GM19452 (cell line): Measurements from ENCODE around the gene B3GALT5.

ENCODE experiments used
- ATAC-seq: cut with Tn5 transposase; IDR thresholded peaks from one replicate; pipeline ENCODE4 v1.9.1; 2021; ENCODE audit not compliant: unreplicated experiment

Gene B3GALT5

DNA sequence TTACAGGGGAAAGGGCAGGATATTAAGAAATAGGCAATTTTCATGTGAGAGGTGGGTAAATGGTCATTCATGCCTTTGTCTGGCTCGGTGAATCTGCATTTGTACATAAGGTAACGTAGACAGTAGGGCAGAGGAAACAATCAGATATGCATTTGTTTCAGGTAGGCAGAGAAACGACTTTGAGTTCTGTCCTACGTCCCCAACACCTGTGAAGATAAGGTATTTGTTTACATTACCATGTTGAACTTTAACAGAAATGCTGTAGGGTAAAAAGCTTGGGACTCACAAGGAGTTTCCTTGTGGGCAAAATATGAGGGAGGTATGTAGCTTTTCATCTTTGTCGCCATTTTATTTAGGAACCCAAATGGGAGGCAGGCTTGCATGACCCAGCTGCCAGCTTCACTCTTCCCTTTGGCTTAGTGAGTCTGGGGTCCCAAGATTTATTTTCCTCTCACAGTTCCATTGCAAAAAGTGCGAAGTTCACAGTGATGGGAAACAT lies 31.4 kb downstream of the B3GALT5 start:
- no peak for ATAC-seq

DNA sequence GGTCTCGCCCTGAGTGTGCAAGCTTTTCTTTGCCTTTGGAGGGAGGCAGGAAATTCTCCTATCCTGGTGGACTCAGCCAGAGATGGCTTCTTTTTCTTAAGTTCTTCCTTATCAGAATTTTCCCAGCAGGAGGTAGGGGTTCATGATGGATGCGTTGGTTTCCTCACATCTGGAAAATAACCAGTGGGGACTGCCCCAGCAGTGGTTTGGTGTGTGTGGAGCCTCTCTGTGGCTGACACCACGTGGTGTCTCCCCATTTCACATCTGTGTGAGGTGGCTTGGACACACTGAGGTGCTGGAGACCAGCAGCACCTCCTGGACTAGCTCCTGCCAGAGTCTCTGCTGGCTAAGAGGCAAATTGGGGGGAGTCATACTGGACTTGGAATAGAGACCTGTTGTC lies 32.6 kb downstream of the B3GALT5 start:
- ATAC-seq = no peak

DNA sequence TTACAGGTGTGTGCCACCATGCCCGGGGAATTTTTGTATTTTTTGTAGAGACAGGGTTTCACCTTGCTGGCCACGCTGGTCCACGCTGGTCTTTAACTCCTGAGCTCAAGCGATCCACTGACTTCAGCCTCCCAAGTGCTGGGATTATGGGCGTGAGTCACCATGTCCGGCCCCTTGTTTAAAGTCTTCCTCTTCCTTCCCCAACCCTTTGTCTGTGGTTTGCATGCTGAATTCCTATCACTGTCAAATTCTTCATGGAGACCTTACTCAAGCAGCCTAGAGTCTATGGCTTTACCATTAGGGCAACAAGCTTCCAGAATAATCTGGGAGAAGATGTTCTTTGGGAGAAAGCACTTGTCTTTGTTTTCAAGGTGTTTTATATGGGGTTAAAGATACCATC lies 34.7 kb downstream of the B3GALT5 start:
- no peak for ATAC-seq

DNA sequence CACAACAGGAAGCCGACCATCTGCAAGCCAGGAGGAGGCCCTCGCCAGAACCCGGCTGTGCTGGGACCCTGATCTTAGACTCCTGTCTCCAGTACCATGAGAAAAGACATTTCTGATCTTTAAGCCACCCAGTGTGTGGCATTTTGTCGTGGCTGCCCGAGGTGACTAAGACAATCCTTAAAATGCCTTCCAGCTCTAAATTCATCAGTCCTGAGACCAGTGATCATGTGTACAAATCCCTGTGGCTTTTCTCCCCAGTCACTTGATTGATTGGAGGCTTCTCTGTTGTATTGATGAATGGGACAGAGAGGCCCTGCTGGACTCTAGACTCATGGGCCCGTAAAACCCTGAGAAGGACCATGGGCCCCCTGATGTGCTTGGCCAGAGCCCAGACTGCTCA lies 36.1 kb downstream of the B3GALT5 start:
- ATAC-seq = no peak

DNA sequence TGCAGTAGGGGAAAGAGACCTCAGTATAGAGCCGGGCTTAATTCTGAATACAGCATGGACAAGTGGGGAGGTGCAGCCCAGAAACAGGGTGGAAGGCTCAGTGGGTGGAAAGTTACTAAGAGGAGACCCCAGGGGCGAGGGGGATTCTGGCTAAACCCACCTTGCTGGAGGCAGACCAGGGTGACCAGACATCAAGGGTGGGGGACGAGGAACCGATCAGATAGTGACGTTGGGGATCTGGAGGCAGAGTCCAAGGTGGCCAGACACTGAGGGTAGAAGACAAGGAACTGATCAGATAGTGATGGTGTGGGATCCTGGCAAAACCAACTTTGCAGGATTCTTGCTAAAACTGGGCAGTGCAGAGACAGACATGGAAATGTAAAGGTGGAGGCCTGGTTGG lies 36.8 kb downstream of the B3GALT5 start:
- ATAC-seq = no peak

DNA sequence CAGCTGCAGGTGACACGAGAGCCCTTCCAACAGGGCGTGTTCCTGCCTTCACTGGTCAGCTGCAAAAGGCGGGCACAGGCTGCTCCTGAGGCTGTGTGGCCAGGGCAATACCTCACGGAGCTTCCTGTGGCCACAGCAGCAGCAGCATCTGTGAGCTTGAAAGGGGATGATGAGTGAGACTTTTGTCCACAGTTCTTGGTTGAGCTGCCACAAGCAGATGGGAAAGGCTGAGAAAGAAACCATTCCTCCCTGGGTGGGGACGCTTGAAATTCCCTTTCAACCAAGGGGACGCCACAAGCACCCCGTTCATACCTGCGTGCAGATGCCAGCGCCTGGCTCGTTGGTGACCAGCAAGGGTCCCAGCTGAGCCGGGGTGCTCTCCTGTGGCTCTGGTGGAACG lies 37.6 kb downstream of the B3GALT5 start:
- no peak for ATAC-seq

DNA sequence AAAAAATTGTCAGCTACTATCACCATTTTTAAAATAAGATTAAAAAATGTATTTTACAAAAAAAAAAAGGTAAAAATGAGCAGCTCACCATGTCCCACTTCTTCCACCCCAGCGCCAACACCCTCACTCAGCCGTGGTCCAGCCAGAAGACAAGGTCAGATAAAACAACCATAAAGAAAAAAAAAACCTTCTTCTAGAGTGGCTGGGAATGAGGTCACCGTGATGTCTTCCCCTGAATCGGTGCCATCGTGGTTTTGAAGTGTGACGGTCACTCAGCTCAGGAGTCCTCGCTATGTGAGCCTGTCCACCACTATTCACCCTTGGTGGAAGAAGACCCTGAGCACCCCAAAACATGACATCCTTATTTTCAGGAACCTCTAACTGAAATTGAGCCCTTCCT lies 38.1 kb downstream of the B3GALT5 start:
- no peak for ATAC-seq

DNA sequence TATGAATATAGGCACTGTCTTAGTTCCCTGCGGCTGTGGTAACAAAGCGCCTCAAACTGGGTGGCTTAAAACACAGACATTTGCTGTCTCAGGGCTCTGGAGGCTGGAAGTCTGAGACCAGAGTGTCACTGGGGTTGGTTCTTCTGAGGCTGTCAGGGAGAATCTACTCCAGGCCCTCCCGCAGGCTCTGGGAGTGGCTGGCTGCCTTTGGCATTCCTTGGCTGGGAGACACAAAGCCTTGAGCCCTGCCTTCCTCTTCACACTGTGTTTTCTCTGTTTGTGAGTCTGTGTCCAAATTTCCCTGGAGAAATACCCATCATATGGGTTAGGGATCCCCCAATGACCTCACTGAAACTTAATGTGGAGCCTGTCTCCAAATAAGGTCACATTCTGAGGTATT lies 38.5 kb downstream of the B3GALT5 start:
- ATAC-seq = no peak

DNA sequence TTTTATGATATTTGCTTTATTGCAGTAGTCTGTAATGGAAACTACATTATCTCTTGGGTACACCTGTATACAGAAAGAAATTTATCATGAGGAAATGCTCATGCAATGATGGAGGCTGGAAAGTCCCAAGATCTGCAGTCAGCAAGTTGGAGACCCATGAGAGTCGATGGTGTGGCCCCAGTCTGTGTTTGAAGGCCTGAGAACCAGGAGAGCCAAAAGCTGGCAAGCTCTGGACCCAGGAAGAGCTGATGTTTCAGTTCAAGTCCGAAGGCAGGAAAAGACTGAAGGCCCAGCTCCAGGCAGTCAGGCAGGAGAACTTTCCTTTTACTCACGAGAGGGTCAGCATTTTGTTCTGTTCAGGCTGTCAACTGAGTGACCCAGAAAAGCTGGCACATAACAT lies 42.2 kb downstream of the B3GALT5 start:
- ATAC-seq = no peak

DNA sequence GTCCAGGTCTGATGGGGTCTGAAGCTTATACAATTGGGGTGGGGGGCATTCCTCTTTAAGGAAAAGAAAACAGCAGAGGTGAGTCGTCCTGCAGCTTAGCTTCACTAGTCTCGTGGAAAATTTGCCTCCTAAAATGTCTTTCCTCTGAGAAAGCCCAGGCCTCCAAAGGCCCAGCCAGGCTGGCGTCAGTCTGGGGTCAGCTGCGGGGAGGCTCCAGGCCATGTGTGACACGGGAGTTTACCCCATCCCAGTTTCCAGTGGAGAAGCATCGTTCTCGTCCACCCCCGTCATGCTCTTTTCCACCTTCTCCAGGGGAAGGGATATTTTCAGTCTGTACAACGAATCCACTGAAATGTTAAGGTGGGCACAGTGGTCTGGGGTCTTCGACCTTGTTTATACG lies 42.8 kb downstream of the B3GALT5 start:
- ATAC-seq = no peak

DNA sequence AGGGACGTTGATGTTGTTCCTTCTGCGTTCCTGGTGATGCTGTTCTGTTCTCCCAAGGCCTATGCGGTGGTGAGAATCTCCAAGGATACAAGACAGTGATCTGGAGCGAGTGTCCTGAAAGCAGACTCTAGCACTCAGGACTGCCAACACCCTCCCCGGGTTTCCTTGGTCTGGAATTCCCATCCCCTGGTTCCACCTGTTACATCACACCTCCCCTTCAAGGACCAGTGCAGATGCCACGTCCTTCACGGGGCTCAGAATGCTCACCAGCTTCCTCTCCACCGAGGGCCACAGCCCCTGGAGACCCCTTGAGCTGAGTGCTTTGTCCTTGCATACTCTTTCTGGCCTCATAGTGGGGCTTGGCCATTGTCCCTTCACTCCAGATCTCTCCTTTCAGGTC lies 43.5 kb downstream of the B3GALT5 start:
- ATAC-seq = no peak

DNA sequence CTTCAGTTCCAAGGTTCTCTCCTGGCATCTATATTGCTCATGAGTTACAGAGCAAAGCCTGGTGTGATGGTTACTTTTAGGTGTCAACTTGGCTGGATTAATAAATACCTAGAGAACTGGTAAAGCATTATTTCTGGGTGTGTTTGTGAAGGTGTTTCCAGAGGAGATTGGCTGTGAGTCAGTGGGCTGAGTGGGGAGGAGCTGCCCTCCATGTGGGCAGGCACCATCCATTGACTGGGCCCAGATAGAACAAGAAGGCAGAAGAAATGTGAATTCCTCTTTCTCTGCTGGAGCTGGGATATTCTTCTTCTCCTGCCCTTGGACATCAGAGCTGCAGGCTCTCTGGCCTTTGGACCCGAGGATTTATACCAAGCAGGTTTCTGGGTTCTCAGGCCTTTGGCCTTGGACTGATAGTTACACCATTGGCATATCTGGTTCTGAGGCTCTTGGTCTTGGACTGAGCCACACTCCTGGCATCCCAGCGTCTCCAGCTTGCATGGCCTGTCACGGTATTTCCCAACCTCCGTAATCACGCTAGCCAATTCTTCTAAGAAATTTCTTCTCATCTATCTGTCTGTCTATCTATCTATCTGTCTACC lies 44.5 kb downstream of the B3GALT5 start:
- no peak for ATAC-seq

DNA sequence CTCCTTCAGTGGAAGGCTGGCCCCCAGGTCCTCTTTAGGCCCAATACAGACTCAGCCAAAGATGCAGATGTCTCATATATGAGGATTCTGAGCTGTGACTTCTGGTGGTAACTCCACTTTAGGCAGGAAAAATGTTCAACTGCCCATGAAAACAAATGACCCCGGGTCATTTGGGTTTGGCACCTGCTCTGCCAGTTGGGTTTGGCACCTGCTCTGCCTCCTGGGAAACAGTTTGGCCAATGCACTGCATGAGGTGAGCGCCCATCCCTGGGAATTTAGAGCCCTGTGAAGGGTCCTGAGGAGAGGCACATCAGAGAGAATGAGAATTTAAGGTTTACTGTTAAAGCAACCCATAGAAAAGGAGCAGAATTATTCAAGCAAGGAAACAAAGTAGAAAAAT lies 45.3 kb downstream of the B3GALT5 start:
- no peak for ATAC-seq

DNA sequence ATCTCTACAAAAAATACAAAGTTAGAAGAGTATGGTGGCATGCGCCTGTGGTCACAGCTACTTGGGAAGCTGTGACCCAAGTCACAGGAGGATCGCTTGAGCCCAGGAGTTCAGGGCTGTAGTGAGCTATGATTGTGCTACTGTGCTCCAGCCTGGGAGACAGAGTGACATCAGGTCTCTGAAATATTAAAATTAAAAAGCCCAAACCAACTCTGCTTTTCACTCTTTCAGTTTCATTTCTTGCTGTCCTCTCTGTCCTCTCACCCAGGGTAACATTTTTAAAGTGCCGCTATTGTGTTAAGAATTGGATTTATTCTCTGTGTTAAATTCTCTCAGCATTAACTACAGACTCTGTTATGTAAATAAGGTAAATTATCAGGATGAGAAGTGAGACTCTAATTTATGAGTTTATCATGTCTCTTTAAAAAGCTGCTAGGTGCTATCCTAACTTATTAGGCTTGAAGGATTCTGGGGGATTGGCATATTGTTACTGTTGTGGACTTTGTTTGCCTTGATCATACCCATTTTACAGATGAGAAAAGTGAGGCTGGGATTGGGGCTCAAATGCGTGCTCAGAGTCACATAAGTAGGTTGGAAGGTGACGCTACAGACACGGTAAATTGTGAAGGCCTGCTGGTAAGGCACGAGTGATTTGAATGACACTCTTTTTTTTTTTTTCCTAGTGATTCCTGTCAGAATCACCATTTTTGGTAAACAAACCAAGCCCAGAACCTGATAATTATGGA lies 46.5 kb downstream of the B3GALT5 start:
- no peak for ATAC-seq

DNA sequence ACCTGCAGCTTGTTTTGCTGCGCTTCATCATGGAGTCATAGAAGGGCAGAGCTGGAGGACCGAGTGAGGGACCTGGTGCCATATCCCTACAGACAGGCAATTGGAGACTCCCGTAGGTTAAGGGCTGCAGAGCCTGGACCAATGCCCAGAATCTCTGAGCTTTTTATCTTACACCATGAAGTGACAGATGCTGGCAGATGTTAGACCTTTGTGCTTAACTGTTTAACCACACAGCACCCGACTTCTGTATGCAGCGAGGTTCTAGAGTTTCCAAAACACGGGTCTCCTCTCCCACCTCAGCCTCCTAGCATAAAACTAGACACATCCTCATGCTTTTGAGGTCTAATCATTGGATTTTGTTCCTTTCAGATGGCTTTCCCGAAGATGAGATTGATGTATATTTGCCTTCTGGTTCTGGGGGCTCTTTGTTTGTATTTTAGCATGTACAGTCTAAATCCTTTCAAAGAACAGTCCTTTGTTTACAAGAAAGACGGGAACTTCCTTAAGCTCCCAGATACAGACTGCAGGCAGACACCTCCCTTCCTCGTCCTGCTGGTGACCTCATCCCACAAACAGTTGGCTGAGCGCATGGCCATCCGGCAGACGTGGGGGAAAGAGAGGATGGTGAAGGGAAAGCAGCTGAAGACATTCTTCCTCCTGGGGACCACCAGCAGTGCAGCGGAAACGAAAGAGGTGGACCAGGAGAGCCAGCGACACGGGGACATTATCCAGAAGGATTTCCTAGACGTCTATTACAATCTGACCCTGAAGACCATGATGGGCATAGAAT lies 47.6 kb downstream of the B3GALT5 start:
- ATAC-seq = no peak

DNA sequence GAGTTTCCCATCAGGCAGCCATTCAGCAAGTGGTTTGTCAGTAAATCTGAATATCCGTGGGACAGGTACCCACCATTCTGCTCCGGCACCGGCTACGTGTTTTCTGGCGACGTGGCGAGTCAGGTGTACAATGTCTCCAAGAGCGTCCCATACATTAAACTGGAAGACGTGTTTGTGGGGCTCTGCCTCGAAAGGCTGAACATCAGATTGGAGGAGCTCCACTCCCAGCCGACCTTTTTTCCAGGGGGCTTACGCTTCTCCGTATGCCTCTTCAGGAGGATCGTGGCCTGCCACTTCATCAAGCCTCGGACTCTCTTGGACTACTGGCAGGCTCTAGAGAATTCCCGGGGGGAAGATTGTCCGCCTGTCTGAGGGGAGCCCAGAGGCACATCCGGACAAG lies 48.4 kb downstream of the B3GALT5 start:
- no peak for ATAC-seq

DNA sequence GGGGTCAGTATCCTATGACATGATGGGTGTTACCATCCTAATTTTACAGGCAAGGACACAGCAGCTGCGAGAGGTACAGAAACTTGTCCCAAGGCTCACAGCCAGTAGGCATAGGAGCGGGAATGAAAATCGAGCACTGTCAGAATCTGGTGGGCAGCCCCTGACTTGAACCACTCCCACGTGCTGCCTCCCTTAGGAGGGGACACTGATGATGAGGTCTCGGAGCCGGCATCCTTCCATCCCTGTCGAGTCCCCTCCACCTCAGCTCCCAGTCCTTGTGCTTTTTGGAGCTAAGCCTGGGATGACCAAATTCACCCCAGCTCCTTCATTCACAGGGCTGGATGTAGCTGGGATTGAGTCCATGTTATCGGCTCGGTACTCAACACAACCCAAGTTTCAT lies 49.0 kb downstream of the B3GALT5 start:
- ATAC-seq = no peak

DNA sequence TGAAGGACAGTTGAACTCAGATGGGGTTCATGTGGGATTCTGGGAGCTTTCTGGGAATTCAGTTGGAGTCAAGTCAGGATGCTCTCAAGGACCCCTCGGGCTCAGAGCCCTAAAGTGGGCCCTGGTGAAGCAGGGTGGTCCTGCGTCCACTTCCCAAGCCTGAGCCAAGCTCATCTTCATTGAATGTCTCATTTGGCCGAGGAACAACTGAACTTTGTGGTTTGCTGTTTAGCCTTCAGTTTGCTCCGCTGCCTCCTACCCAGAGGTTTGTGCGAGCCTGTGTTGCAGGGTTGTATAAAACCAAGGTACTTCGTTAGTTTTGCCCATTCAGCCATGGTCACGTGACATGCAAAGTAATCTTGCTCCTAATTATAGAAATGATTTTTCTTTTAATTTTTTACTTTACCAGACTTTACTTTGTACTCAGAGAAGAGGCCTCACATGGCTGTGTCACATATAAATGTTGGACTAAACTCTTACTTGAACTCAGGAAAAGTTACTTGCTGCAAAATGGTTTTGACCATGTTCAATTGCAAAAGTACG lies 49.7 kb downstream of the B3GALT5 start:
- ATAC-seq = no peak

DNA sequence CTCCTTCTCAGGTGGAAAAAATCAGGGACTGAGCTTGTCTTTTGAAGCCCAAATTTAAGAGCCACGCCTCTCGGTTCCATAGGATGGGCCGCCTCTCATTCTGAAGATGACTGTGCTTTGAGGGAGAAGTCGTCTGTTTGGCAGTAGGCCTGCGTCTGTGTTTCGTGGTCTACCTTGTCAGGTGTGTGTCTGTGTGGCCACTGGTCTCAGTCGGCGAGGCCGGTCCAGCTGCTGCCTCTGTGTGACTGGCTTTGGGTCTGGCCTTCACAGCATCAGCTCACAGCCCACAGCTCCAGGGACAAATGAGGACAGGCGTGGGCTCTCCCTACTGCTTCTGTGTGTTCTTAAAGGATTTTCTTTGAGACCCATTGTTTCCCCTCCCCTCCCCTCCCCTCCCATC lies 50.3 kb downstream of the B3GALT5 start:
- no peak for ATAC-seq

DNA sequence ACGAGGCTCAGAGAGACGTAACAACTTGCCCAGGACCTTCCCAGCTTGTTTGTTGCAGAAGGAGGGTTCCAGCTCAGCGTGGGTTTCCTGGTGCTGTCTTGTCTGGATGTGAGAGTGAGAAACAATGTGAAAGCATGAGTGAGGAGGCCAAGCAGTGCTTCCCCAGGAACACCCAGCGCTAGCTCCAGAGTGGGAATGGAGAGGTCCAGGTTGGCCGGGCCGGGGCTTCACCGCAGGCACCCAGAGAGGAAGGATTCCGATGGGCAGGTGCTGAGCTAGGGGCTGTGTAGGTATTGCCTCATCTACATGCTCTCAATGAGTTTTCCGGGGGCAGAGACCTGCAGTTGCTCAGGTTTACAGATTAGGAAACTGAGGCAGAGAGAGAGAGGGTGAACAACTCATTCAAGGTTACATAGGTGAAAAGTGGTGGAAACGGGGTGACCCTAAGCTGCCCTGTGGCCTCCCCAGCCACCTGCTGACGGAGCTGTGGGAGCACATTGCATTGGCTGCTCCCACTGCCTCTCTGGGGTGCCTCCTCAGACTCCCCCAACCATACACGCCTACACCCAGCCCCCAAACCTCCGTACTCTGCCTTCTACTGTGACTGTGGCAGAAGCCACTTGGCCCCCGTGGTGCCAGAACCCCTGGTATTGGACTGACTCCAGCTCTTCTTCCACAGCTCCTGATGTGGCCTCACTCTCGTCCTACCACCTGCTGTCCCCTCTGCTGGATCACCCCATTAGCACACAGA lies 51.2 kb downstream of the B3GALT5 start:
- no peak for ATAC-seq

DNA sequence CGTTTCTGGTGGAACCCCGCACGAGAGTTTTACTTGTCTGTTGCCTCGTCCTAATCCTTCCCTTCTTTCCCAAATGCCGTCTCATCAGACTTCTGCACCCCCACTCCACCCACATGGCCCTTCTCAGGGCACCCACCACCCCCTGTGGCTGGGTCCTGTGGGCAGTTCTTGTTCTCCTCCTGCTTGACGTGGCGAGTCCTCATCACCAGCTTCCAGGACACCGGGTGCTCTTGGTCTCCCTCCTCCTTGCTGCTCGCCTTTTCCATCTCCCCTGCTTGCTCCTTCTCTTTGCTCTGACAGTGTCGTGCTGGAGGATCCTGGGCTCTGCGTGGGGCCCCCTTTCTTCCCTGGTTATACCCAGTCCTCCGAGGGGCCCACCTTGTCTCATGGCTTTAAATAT lies 51.8 kb downstream of the B3GALT5 start:
- ATAC-seq = no peak
